CD4-positive, alpha-beta T cell treated with Interleukin-10 for 1 hour (primary cell): Measurements from ENCODE around the gene RPL35.

Experiments
- DNase-seq: peaks from one replicate; pipeline ENCODE4 v3.0.0-alpha.2; 2020

The RPL35 gene

GRCh38 chr9:124818431-124819281, 43.1 kb downstream of the RPL35 start:
- no peak for DNase-seq

DNA sequence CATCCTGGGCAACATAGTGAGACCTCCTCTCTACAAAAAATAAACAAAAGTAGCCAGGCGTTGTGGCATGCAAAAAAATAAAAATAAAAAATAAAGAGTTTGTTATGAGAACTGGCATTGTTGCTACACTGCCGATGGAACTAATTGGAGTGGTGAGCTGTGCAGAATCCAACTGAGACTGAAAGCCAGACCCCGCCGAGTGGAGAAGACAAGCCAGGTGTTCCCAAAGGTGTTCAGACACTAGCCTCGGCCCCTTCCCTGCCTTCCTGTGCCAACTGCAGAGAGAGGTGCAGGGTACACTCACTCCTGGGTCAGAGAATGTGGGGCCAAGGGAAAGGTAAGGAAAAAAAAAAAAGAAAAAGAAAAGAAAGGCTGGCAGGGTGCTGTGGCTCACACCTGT, 46.2 kb downstream of the RPL35 start:
- DNase-seq = no peak

GRCh38 chr9:124814164-124814535, 47.6 kb downstream of the RPL35 start:
- no peak for DNase-seq

- no peak for DNase-seq
Observed at GRCh38 chr9:124813501-124814163, 48.1 kb downstream of the RPL35 start.

- no peak for DNase-seq
Observed at GRCh38 chr9:124813041-124813440, 48.7 kb downstream of the RPL35 start.

DNA sequence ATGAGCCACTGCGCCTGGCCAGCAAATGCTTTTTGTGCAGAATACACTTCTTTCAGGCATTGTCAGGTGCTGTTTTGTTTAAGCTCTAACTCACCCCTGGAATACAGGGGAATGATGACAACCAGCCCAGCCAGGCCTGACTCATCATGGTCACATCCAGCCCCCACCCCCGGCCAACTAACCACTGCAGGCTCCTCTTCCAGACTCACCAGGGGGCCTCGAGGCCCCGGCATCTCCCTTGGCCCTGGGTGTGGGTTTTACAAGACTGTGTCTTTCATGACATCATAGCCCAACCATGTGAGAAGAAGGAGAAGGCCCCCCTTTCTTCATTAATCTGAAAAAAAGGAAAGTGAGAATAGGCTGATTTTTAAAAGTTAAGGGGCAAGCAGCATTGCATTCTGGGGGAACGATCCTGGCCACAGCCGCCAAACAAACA, 49.3 kb downstream of the RPL35 start:
- no peak for DNase-seq

DNA sequence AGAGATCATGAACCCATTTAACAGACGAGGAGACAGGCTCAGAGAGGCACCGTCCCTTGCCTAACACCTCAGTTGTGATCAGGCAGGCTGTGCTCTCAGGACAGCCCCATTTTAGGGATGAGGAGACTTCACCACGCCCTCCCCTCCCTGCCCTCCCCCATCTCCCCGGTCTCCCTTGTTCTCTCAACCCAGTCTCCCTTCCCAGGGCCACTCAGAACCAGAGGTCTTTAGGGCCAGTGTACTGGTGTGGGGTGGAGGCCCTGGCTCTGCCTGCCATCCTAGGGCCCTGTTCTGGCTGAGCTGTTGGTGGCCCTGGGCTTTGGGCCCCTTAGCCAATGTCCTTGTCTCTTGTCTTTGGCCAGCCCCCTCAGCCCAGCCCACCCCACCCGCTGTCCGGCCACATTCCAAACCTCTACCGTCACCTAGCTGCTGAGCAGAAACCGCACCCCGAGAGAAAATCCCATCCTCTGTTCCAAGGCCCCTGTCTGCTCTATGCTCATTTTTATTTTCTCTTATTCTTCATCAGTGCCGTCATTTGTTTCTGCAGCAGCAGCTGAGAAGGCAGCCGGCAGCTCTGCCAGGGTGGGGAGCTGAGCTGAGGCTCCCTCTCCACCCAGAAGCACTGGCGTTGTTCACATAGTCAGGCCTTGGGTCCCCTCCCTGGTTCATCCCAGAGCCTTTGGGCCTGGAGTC, 50.9 kb downstream of the RPL35 start:
- DNase-seq = no peak

DNA sequence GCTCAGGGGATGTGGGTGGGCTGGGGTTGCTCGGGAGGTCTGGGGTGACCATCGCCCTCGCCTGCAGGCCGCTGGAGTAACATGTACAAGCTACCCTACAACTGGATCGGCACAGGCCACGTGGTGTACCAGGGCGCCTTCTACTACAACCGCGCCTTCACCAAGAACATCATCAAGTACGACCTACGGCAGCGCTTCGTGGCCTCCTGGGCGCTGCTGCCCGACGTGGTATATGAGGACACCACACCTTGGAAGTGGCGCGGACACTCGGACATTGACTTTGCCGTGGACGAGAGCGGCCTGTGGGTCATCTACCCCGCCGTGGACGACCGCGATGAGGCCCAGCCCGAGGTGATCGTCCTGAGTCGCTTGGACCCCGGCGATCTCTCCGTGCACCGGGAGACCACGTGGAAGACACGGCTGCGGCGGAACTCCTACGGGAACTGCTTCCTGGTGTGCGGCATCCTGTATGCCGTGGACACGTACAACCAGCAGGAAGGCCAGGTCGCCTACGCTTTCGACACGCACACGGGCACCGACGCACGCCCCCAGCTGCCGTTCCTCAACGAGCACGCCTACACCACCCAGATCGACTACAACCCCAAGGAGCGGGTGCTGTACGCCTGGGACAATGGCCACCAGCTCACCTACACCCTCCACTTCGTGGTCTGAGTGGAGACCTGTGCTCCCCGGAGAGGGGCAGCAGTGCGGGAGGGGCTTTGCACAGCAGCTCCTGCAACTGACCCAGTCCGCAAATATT, 51.8 kb downstream of the RPL35 start:
- no peak for DNase-seq

DNA sequence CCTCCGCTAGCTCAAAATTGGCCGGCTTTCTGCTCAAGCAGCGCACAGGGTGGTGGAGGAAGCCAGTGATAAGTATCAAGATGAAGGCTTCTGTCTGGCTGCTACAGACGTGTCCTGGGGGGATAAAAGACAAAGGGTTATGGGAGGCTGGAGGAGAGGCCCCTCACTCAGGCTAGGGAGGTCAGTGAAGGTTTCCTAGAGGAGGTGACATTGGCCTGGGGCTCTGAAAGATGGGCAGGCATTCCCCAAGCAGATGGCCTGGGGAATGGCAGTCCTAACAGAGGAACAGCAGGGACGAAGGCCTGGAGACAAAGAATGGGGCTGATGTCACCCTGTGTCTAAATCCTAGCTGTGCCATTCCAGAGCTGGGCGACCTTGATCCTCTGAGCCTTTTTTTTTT, 52.5 kb downstream of the RPL35 start:
- no peak for DNase-seq

- no peak for DNase-seq
Observed at GRCh38 chr9:124808246-124808956, 53.4 kb downstream of the RPL35 start.
